ENCODE data around the gene ABCA2. TPM values are rescaled to one million over a fixed set of nuclear protein-coding genes. Genes with fewer than 3 reads are reported as not detected.
A peak's percentile ranks its signal among the peaks of the same experiment; 100 is the strongest.

ABCA2 gene
- total RNA-seq, 1 experiment from 2014 or later = 22.4 TPM

DNA sequence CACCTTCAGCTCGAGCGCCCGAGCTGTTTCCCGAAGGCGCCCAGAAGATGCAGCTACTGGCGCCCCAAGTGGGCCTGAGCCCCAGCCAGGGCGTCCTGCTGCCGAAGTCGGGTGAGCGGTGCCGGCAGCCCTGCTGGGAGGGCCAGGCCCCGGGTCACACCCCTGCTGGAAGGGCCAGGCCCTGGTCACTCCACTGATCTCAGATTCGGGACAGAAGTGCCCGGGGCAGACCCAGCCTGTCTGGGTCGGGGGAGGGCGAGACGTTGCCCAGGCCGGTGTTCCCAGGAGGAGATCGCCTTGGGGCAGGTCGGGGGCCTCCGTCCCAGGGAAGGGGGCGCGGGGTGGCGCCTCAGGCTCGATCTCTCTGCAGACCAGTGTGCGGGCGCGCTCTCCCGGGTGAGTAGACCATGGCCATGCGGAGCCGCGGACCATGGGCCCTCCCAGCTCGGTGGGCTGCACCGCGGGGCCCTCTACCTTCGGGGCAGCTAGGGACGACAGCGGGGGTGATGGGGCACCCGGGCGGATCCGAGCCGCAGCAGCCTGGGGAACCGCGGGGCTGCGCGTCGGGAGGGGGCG lies 42.9 kb downstream of the ABCA2 start:
- H3K4me1 Mint-ChIP-seq = peaks cover 2 to 7% of the 10 kb centered on the region in 2 experiments; a peak in 3 of 4 replicates
- Histone ChIP-seq H3K14ac (ENCODE audit: insufficient read depth, low read length) (no peak overlapping the region), H4K20me1 (ENCODE audit: control insufficient read depth, insufficient read depth, insufficient read length) (no peaks in the 10 kb centered on the region), H2BK12ac (ENCODE audit: insufficient read length, low read depth, low read length) (no peak overlapping the region), H2AK5ac (ENCODE audit: insufficient read length, low read length) (no peak overlapping the region), H2BK15ac (ENCODE audit: low read depth, low read length) (no peak overlapping the region), H4K5ac (ENCODE audit: insufficient read length, low read depth, low read length) (no peak overlapping the region), H3K18ac (ENCODE audit: insufficient read length, low read depth, low read length) (no peak overlapping the region), H4K8ac (replicated peaks; ENCODE audit: insufficient read length, low read depth, low read length) (no peak overlapping the region), H2BK5ac (ENCODE audit: insufficient read length, low read length) (no peak overlapping the region), H3K4ac (ENCODE audit: low read depth, low read length) (no peak overlapping the region), H4K91ac (ENCODE audit: insufficient read length, low read depth, low read length) (no peak overlapping the region), H3K9ac (ENCODE audit: extremely low read depth, insufficient read length, low read length) (no peak overlapping the region), H3K4me1 (ENCODE audit: insufficient read depth, low read length) (no peaks in the 10 kb centered on the region), H2BK120ac (ENCODE audit: low read depth, low read length, poor library complexity, severe bottlenecking) (no peak overlapping the region), H3K27ac (ENCODE audit: insufficient read length, low read depth, low read length) (no peak overlapping the region), H3K79me1 (ENCODE audit: insufficient read depth, low read depth, low read length, poor library complexity, severe bottlenecking) (no peaks in the 10 kb centered on the region), H3K27me3 (ENCODE audit: insufficient read depth, low read length) (no peaks in the 10 kb centered on the region), H3K56ac (ENCODE audit: insufficient read length, low read depth, low read length) (no peak overlapping the region), H3T11ph (ENCODE audit: low read length) (no peak overlapping the region), H3K23me2 (ENCODE audit: insufficient read length, low read depth, low read length, poor library complexity, severe bottlenecking) (no peaks in the 10 kb centered on the region), H3K23ac (ENCODE audit: insufficient read length, low read depth, low read length) (no peak overlapping the region), H3K79me2 (ENCODE audit: insufficient read depth, low read length) (no peaks in the 10 kb centered on the region), H2AFZ (ENCODE audit: low read length) (no peak overlapping the region), H3K4me2 (ENCODE audit: insufficient read depth, insufficient read length, low read length) (peak overlapping the region; percentile 9), H2BK20ac (ENCODE audit: low read depth, low read length, poor library complexity, severe bottlenecking) (no peak overlapping the region), H3K9me3 (ENCODE audit: control insufficient read depth, low read depth, low read length) (no peaks in the 10 kb centered on the region)
- no CpG with 5 or more reads among the region's 48 CpGs for WGBS (ENCODE audit: extremely low coverage, insufficient read length, low lambda C conversion rate)
- H3K36me3 Mint-ChIP-seq (ENCODE audit: insufficient read depth in 1 of 3, low read depth in 3 of 3) = peaks cover 0 to 3% (median 0%) of the 10 kb centered on the region in 3 experiments; a peak in 1 of 7 replicates
- DNase-seq = no peak
- no peaks in the 10 kb centered on the region for H3K9me3 Mint-ChIP-seq
- peaks cover 11% of the 10 kb centered on the region for H3K27me3 Mint-ChIP-seq (ENCODE audit: low read depth)
- H3K4me3 Mint-ChIP-seq = no peak overlapping the region
- no peak overlapping the region for H3K27ac Mint-ChIP-seq
- TF ChIP-seq, protein P1, sequence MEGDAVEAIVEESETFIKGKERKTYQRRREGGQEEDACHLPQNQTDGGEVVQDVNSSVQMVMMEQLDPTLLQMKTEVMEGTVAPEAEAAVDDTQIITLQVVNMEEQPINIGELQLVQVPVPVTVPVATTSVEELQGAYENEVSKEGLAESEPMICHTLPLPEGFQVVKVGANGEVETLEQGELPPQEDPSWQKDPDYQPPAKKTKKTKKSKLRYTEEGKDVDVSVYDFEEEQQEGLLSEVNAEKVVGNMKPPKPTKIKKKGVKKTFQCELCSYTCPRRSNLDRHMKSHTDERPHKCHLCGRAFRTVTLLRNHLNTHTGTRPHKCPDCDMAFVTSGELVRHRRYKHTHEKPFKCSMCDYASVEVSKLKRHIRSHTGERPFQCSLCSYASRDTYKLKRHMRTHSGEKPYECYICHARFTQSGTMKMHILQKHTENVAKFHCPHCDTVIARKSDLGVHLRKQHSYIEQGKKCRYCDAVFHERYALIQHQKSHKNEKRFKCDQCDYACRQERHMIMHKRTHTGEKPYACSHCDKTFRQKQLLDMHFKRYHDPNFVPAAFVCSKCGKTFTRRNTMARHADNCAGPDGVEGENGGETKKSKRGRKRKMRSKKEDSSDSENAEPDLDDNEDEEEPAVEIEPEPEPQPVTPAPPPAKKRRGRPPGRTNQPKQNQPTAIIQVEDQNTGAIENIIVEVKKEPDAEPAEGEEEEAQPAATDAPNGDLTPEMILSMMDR (conservative IDR thresholded peaks at IDR 0.05) = no peak

Data from H9 (cell line).